Measurements from ENCODE around the gene LCNL1. TPM values are rescaled to one million over a fixed set of nuclear protein-coding genes. Genes with fewer than 3 reads are reported as not detected.

The LCNL1 gene
- total and polyA plus RNA-seq, 10 of the 15 experiments (the other 5 are each of a cell fraction or from before 2014, with no cell fraction given), result not detected

GRCh38 chr9:136962701-136963248 is 20.0 kb upstream of the LCNL1 start:
- Histone ChIP-seq H3K9me3 (replicated peaks; ENCODE audit: control insufficient read depth, insufficient read depth, low read length) (no peaks in the 10 kb centered on the region), H3K4me3 (no peak overlapping the region), H4K20me1 (ENCODE audit: control insufficient read depth, insufficient read depth) (no peaks in the 10 kb centered on the region; the same call in 1 of the 2 replicates), H3K27ac (ENCODE audit: control insufficient read depth, insufficient read depth) (no peak overlapping the region), H3K4me1 (ENCODE audit: control insufficient read depth, insufficient read depth, low read length) (peaks cover 7% of the 10 kb centered on the region), H3K27me3 (replicated peaks in 1 of 2; ENCODE audit: control insufficient read depth in 2 of 2, insufficient read depth in 2 of 2, low read length in 1 of 2) (no peaks in the 10 kb centered on the region), H3K36me3 (ENCODE audit: control insufficient read depth in 2 of 2, insufficient read depth in 2 of 2, low read length in 1 of 2) (no peaks in the 10 kb centered on the region), H3K4me2 (ENCODE audit: control insufficient read depth, insufficient read depth) (no peak overlapping the region), H2AFZ (ENCODE audit: control insufficient read depth, low read depth, low read length) (no peak overlapping the region), H3K79me2 (ENCODE audit: control insufficient read depth, insufficient read depth, low read length) (no peaks in the 10 kb centered on the region), H3K9ac (ENCODE audit: control insufficient read depth, insufficient read depth, low read length) (no peak overlapping the region)
- FAIRE-seq (no peak), DNase-seq (ENCODE audit: low read depth, low spot score) (no peak), ATAC-seq (peak; percentile 20; the same call in 1 of the 3 replicates)
- ChIA-PET SMC1A (ENCODE audit: uncharacterized antibody, unreplicated experiment) (no interaction called here), CTCF (interaction anchor here (1.4 kb wide), 1 partner anchor 18 kb away, joined by 3 read pairs; the partner anchor contains the start of genes C8G and FBXW5), RAD21 (ENCODE audit: unreplicated experiment) (interaction anchor here (0.6 kb wide), 1 partner anchor 226 kb away, joined by 3 read pairs; no protein-coding TSS in a partner anchor), POLR2A (no interaction called here)
- TF ChIP-seq FOXK2 (IDR thresholded peaks at IDR 0.05) (no peak), EGR1 (IDR thresholded peaks at IDR 0.05; ENCODE audit: borderline replicate concordance in 1 of 2, low read depth in 2 of 2, low read length in 2 of 2) (no peak), PBX3 (IDR thresholded peaks at IDR 0.05; ENCODE audit: insufficient replicate concordance, low read depth, low read length) (no peak), PKNOX1 (IDR thresholded peaks at IDR 0.05) (no peak), ZNF207 (IDR thresholded peaks at IDR 0.05; ENCODE audit: borderline replicate concordance) (no peak), MYC (IDR thresholded peaks at IDR 0.05; ENCODE audit: insufficient read depth, insufficient read length, insufficient replicate concordance, low read length, severe bottlenecking) (no peak), SREBF1 (IDR thresholded peaks at IDR 0.05; ENCODE audit: low read length) (no peak), DPF2 (IDR thresholded peaks at IDR 0.05) (no peak), NFIC (IDR thresholded peaks at IDR 0.05; ENCODE audit: low read depth, low read length) (no peak), ZBTB40 (IDR thresholded peaks at IDR 0.05; ENCODE audit: borderline replicate concordance) (no peak), CBX3 (IDR thresholded peaks at IDR 0.05; ENCODE audit: borderline replicate concordance, low read depth) (no peak), RELB (IDR thresholded peaks at IDR 0.05; ENCODE audit: low read depth) (no peak), YY1 (IDR thresholded peaks at IDR 0.05; ENCODE audit: low read depth, low read length) (no peak), HDAC6 (IDR thresholded peaks at IDR 0.05; ENCODE audit: unreplicated experiment) (no peak), ZZZ3 (IDR thresholded peaks at IDR 0.05; ENCODE audit: control insufficient read depth, insufficient read length, low read depth) (no peak), HCFC1 (IDR thresholded peaks at IDR 0.05; ENCODE audit: low read length) (no peak)
- WGBS (ENCODE audit: insufficient coverage, insufficient replicate concordance, low lambda C conversion rate, missing lambda C conversion rate), result 43% methylated on average over 11 of the region's 11 CpGs
- in situ Hi-C loops (cut with MboI) (no loop called here), intact Hi-C loops (cut with micrococcal nuclease; ENCODE audit: unreplicated experiment) (no loop called here)
- no TSS peak for BruUV-seq (replicated peaks)
